Renal cortical epithelial cell (primary cell): ENCODE data around the gene PIKFYVE. TPM values are rescaled to one million over a fixed set of nuclear protein-coding genes. Genes with fewer than 3 reads are reported as not detected.
"Not testable (repeated sequence)": the region's sequence is repeated elsewhere in the genome, so short reads cannot be mapped to it uniquely, and the experiment has no call there.

Experiments
- DNase-seq: peaks from one replicate; pipeline ENCODE4 v3.0.0-alpha.2; 2011; ENCODE audit warnings: low read depth
- total RNA-seq: library from RNA; depleted of rRNA; stranded (reverse); fragments of >200 nt; gene quantifications from 2 replicates; pipeline ENCODE4 v1.2.3, GENCODE V29; 2014

The PIKFYVE gene
- total RNA-seq, 1 donor from 2014 or later: 40.8 TPM

DNA sequence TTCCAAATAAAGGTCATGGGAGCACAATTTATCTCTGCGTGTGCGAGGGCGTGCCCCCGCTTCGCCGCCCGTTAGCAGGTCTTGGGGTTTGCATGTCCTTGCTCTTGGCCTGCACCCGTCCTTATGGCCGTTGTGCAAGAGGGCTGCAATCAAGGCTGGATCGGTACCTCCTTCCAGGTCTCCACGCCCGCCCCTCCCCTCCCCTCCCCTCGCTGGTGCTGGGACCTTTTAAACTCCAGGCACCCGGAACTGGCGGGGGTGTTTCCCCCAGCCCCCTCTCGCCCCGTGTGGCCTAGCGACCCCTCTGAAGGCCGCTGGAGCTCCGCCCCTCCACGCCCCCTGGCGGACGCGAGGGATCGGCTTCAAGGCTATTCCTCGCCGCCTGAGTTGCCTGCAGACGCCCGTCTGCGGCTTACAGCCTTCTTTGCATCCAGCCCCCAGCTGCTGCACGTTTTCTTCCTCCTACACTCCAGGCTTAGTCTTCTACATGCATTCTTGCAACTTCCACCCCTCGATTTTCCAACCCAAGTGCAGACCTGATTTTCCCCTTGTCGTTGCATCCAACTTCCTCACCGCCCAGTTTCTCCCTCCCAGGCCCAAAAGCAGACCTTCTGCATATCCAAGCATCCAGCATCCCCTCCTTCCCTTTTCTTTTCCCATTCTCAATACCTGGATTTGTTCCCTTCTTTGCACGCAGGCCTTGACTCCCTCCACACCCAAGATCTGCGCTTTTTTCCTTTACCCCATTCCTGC, 11.8 kb upstream of the PIKFYVE start:
- DNase-seq: peak; percentile 54

DNA sequence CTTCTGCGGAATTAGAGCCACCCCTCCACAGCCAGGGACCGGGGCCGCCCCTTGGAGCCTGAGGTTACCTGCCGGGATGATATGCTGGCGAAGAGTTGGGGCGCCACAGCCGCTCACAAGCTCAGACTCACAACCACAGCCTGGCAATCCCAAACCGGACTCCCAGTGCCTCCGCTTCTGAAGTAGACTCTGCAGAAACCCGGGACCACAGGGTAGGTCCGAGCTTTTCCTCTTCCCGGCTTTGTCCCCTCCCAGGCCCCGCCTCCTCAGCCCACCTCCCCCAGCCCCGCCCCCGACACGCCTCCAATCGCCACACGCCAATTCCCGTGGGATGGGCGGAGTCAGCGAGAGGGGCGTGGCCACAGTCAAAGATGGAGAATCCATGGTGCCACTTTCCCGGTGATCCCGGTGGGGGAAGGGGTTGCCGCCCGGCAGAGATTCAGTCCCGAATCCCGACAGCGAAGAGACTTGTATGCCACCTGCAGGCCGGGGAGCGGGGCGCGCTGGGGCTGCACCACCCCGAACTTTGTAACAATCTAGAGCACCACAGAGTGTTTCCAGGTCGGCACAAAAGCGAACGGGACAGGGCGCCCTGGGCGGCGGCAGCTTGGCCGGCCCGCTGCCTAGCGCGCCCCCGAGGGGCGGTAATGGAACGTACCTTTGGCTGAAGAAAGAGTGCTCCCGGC, 11.0 kb upstream of the PIKFYVE start, which contains the start of gene IDH1:
Gene IDH1 (minus strand): TSS at position 201 of the 686 bp plus-strand sequence. CDS start 3,520 bp downstream, outside the sequence.
- peak; percentile 80 for DNase-seq

DNA sequence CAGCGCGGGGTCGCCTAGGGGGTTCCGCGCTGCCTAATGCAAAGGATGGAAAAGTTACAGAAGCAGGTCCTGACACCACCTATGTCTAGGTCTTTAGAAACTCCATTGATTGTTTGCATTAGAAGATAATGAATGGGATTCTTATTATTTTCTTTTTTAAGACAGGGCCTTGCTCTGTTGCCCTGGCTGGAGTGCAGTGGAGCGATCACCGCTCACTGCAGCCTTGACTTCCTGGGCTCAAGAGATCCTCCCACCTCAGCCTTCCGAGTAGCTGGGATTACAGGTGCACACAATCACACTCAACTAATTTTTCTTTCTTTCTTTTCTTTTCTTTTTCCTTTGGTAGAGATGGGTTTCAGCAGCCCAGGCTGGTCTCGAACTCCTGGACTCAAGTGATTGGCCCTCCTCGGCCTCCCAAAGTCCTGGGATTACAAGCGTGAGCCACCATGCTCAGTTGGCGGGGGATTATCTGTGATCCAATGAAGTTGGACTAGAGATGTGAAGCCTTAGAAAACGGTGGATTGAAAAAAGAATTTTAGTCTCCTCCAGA, 10.4 kb upstream of the PIKFYVE start:
- DNase-seq: no peak

DNA sequence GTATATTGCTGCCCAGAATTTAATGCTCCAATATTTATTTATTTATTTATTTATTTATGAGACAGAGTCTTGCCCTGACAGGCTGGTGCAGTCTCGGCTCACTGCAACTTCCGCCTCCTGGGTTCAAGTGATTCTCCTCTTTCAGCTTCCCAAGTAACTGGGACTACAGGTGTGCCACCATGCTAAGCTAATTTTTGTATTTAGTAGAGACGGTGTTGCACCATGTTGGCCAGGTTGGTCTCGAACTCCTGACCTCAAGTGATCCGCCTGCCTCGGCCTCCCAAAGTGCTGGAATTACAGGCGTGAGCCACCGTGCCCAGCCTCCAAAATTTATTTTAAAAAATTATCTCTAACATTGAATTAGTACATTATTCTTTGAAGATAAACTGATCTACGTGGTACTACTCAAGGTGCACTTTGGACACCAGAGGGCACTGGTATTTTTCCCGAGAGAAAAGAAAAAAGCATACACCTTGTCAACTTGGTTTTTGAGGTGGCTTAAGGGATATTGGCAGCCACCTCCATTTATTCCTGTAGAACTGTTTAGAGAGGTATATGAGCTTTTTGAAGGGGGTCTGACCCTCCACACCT, 9.8 kb upstream of the PIKFYVE start:
- peak; percentile 58 for DNase-seq

DNA sequence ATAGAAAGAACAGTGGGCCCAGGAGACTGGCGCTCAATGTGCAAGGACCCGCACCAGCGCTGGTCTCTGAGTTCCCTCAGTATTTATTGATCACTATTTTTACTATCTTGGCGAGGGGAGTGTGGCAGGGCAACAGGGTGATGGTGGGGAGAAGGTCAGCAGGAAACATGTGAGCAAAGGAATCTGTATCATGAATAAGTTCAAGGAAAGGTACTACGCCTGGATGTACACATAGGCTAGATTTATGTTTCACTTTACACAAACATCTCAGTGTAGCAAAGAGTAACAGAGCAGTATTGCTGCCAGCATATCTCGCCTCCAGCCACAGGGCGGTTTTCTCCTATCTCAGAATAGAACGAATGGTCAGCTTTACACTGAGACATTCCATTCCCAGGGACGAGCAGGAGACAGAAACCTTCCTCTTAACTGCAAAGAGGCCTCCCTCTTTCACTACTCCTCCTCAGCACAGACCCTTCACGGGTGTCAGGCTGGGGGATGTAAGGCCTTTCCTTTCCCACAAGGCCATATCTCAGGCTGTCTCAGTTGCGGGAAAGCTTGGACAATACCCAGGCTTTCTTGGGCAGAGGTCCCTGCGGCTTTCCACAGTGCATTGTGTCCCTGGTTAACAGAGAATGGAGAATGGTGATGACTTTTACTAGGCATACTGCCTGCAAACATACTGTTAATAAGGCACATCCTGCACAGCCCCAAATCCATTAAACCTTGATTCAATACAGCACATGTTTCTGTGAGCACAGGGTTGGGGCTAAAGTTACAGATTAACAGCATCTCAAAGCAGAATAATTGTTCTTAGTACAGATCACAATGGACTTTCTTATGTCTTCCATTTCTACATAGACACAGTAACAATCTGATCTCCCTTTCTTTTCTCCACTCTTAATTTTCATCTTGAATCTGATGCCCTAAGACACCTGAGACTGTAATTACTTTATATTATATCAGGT, 8.9 kb upstream of the PIKFYVE start:
- peak; percentile 79 for DNase-seq

DNA sequence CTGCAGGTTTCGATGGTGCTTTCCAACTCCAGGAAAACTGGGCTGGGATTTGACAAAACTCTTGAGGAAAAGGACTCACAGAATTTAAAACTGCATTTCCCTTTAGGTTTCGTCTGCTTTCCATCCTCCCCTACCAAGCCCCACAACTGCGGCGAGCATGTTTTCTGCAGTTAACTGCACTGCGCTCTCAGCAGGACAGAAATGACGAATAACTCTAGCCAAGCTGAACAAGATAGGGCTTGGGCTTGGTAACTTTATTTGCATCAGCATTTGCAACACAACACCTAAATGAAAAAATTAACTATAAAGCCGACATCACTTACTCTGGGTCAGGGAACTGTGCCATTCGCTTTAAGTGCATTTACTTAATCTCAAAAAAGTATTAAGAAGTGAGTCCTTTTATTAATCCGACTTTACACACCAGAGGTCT, 669 bp upstream of the PIKFYVE start:
- peak; percentile 56 for DNase-seq

DNA sequence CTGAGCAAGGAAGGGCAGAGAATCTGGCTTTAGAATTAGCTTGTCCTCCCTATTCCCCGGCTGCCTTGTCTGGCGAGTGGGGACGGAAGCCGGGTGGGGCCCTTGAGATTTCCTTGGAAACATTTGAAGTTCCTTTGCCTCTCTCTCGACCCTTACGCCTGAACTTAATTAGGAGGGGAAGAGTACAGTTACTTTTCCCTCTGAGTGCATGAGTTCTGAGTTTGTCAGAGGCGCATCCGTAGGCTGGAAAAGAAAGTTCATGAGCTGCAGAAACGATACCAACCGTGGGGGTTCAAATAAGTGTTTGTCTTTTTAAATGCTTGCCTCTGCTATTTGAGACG, 468 bp downstream of the PIKFYVE start:
- peak; percentile 22 for DNase-seq

DNA sequence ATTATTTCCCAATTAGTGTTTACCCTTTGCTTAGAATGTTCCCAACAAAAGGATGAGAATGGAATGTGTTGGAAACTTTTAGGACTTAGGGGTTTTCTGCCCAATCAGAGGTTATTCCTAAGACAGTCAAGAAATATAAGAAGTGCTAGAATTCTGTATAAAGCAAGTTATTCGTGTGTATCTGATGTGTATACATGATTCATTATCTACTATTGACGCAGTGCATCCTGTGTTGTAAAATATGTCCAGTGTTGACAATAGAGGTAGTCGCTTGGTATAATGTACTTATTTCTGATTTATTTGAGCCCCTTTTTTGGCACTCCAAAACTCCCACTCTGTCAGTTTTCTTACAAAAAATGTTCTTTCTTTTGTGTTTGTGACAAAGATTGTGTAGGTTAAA, 881 bp downstream of the PIKFYVE start:
- DNase-seq: no peak

DNA sequence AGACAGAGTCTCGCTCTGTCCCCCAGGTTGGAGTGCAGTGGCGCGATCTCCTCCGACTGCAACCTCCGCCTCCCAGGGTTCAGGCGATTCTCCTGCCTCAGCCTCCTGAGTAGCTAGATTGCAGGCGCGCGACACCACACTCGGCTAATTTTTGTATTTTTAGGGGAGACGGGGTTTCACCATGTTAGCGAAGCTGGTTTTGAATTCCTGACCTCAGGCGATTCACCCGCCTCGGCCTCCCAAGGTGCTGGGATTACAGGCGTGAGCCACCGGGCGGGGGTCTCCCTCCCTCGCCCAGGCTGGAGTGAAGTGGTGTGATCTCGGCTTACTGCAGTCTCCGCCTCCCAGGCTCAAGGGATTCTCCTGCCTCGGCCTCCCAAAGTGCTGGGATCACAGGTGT, 1.5 kb downstream of the PIKFYVE start:
- DNase-seq: not testable (repeated sequence)

DNA sequence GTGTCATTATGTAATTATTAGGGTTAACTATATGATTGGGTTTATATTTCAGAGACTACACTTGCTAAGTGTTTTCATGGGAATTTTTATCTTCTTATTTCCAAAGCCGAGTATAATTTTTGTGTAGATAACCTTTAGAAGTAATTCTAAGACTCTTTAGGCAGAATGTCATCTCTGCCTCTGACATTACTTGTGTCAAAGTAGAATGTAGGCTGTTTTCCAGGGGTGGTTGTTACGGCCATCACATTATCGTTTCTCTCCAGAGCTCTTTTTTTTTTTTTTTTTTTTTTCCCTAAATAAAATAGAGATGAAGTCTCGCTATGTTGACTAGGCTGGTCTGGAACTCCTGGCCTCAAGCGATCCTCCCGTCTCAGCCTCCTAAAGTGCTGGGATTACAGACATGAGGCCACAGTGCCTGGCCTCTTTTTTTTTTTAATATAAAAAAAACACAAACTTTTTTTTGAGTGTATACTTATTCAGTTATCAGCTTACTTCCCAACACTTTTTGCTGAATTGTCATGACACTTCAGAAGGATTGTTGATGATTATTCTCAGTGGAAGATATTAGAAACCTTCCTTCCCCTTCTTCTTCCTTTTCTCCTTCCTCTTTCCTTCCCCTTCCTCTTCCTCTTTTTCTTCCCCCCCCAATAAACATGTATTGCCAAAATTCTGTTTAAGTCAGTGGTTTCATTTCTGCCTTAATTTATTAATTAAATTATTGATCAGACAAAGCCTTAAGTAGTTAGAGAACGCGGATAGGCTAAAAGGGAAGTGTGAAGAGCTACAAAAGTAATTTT, 2.3 kb downstream of the PIKFYVE start:
- no peak for DNase-seq

DNA sequence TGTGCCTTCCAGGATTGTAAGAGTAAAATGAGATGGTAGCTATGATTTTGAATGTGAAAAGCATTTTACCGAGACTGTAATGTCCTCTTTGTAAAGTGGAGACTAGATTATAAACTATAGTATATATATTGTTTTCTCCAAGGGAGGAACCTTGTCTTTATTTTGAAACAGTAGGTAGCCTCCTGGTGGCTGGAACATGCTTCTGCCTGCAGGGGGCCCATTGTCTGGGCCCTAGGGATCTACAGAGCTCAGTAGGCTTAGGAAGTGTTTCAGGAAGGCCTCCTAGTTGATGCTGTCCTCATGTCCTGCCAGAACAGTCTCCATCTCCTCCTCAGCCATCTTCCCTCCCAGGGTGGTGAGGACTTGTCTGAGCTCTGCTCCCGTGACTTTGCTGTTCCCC, 3.0 kb downstream of the PIKFYVE start:
- no peak for DNase-seq

DNA sequence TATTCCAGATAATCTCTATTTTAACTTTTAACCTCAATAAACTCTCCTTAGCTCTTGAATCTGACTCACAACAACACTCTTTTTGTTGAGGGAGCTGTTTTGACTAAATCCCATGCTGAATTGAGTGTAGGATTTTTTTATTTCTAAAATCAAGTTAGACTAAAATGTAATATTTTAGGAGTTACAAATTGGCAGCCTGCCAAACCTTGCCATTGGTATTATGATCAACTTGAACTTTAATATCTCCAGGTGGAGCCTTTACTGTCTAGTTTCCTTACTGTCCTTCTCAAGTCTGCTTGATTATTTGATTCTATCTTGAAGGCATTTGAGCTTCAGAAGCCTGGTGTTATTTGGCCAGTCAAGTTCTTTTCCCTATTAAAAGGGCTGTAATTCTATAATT, 8.7 kb downstream of the PIKFYVE start:
- DNase-seq: no peak

DNA sequence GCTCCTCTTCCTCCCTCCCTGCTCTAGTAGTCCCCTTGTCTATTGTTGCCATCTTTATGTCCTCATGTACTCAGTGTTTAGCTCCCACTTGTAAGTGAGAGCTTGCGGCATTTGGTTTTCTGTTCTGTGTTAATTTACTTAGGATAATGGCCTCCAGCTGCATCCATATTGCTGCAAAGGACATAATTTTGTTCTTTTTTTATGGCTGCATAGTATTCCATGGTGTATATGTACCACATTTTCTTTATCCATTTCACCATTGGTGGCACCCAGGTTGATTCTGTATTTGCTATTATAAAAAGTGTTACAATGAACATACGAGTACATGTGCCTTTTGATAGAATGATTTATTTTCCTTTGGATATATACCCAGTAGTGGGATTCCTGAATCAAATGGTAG, 12.5 kb downstream of the PIKFYVE start:
- DNase-seq: no peak

DNA sequence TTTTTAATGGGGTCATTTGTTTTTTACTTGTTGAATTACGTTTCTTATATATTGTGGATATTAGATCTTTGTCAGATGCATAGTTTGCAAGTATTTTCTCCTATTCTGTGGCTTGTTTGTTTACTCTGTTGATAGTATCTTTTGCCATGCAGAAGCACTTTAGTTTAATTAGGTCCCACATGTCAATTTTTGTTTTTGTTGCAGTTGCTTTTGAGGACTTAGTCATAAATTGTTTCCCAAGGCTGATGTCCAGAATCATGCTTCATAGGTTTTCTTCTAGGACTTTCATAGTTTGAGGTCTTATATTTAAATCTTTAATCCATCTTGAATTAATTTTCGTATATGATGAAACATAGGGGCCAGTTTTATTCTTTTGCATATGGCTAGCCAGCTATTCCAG, 13.2 kb downstream of the PIKFYVE start:
- no peak for DNase-seq

DNA sequence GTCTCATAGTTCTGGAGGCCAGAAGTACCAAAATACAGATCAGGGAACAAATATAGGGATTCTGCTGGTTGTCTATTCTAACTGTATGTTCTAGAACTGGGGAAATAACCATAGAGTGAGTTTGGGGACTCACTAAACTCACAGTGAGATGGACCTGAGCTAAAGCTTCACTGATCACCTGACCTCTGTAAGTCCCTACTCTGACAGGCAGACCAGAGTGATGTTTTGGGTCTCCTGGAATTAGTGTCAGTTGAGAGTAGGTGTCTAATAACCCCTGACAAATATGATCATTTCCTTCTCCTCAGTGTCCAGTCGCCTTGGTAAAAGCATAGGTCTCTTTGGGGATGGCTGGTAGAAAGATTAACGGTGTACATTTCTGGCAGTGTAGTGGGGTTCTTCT, 14.2 kb downstream of the PIKFYVE start:
- DNase-seq: no peak

DNA sequence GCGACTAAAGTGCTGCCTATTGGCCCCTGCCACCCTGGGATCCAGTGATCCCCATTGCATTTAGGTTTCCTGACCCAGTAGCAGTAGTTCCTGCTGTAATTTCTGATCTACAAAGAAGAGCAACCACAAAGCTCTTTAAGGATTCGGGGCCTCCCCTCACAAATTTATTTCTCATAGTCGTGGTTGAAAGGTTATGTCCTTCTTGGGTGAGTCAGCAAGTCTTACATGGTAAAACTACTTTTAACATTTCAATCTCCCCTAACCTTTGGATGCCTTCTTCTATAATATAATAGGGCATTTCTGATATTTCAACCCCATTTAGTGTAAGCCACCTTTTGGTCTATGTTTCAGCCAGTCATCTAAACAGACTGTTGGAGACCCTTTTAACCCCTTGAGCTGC, 14.9 kb downstream of the PIKFYVE start:
- DNase-seq: peak; percentile 48

DNA sequence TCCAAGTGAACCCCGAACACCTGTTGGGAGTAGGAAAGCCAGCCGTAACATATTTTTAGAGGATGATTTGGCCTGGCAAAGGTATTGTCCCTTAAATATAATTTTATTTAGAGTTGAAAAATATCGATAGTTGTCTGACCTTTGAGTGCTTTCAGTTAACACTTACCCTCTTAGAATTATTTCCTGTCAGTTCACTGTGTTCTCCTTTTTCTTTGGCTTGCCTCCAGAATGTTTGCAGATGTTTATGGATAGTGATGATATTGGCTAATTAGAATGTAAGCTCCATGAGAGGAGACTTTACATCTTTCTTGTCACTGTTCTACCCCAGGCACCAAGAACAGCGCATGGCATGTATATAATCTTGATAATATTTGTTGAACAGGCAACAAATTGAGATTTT, 19.8 kb downstream of the PIKFYVE start:
- no peak for DNase-seq

DNA sequence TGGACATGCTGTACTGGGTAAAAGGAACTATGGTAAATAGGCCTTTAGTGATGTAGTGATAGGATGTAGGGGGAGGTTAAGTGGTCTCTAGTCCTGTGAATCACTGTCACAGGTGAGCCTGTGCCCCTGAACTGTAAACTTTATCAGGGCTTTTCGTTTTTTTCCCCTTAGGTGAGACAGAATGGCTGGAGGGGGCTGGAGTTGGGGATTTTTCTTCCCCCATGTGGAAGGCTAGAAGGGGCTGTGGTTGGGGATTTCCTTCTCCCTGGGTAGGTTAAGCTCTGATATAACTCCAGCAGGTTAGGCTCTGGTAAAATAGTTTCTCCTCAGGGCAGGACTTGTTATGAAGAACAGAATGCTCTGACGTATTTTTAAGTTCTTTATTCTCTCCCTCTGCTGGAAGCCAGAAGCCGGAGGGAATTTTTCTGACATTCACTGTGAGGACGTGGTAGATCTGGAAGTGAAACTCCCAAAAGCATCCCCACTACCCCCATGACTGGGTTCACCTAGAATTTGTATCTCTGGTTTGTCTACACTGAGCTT, 28.5 kb downstream of the PIKFYVE start:
- no peak for DNase-seq

DNA sequence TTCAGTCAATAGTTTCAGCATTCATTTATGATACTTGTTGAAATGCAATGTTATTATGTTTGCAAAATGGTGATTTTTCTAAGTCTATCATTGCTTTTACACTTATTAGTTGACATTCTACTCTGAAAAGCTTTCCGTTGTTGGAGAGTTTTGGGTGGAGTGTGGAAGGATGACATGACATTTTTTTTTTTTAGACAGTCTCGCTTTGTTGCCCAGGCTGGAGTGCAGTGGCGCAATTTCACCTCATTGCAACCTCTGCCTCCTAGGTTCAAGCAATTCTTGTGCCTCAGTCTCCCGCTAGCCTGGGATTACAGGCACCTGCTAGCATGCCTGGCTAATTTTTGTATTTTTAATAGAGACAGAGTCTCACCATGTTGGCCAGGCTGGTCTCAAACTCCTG, 29.8 kb downstream of the PIKFYVE start:
- DNase-seq: no peak

DNA sequence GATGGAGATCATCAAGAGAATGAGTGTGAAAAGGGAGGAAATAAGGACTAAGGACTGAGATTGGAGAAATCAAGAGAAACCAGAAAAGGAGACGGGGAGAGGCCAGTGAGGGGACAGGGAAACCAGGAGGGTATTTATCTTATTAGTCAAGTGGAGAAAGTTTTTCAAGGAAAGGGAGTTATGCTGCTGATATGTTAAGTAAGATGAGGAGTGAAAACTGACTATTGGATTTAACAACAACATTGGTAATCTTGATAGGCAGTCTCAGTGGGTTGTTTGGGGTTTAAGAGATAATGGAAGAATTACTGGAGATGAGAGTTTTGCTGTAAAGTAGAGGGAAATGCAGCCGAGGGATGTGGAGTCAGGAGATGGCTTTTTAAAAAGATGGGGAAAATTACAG, 30.6 kb downstream of the PIKFYVE start:
- DNase-seq: no peak
